PFSK-1 (cell line): ENCODE data around the gene EP400.

Experiments
- FOXP2 ChIP-seq: optimal IDR thresholded peaks from 2 replicates; pipeline ENCODE3; 2011; ENCODE audit warnings: borderline replicate concordance, control low read depth, inconsistent platforms; ENCODE audit not compliant: insufficient read depth; ENCODE audit errors: extremely low read length, extremely low read depth
- POLR2AphosphoS5 ChIP-seq: IDR thresholded peaks from 2 replicates; pipeline ENCODE4 v1.6.1; 2012; ENCODE audit warnings: low read depth, mild to moderate bottlenecking, control low read depth, low read length, moderate library complexity
- SIN3A ChIP-seq: IDR thresholded peaks from 2 replicates; pipeline ENCODE4 v1.6.1; 2012; ENCODE audit warnings: mild to moderate bottlenecking, low read length, moderate library complexity, borderline replicate concordance; ENCODE audit not compliant: insufficient read depth
- TAF1 ChIP-seq: IDR thresholded peaks from 2 replicates; pipeline ENCODE4 v1.6.1; 2012; ENCODE audit warnings: low read length, control low read depth, borderline replicate concordance; ENCODE audit not compliant: insufficient read depth
- TF ChIP-seq, protein P1 (sequence below), 2 experiments: IDR thresholded peaks; 2 replicates each; pipeline versions ENCODE4 v1.6.1 to v1.8.0; 2011 to 2012; ENCODE audit warnings: low read depth in 2 of 2, low read length in 2 of 2, control low read depth in 1 of 2, inconsistent platforms in 1 of 2, mild to moderate bottlenecking in 1 of 2, moderate library complexity in 1 of 2; ENCODE audit not compliant: insufficient read depth in 1 of 2

EP400 gene

GRCh38 chr12:132076711-132077110 lies 127.0 kb downstream of the EP400 start:
- TF ChIP-seq TAF1, result no peak
- TF ChIP-seq, protein P1, sequence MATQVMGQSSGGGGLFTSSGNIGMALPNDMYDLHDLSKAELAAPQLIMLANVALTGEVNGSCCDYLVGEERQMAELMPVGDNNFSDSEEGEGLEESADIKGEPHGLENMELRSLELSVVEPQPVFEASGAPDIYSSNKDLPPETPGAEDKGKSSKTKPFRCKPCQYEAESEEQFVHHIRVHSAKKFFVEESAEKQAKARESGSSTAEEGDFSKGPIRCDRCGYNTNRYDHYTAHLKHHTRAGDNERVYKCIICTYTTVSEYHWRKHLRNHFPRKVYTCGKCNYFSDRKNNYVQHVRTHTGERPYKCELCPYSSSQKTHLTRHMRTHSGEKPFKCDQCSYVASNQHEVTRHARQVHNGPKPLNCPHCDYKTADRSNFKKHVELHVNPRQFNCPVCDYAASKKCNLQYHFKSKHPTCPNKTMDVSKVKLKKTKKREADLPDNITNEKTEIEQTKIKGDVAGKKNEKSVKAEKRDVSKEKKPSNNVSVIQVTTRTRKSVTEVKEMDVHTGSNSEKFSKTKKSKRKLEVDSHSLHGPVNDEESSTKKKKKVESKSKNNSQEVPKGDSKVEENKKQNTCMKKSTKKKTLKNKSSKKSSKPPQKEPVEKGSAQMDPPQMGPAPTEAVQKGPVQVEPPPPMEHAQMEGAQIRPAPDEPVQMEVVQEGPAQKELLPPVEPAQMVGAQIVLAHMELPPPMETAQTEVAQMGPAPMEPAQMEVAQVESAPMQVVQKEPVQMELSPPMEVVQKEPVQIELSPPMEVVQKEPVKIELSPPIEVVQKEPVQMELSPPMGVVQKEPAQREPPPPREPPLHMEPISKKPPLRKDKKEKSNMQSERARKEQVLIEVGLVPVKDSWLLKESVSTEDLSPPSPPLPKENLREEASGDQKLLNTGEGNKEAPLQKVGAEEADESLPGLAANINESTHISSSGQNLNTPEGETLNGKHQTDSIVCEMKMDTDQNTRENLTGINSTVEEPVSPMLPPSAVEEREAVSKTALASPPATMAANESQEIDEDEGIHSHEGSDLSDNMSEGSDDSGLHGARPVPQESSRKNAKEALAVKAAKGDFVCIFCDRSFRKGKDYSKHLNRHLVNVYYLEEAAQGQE (IDR thresholded peaks at IDR 0.05; ENCODE audit: insufficient read depth in 1 of 2, low read depth in 2 of 2, low read length in 2 of 2), result no peak
- TF ChIP-seq FOXP2, result no peak
- no peak for TF ChIP-seq SIN3A
- TF ChIP-seq POLR2AphosphoS5, result no peak

DNA sequence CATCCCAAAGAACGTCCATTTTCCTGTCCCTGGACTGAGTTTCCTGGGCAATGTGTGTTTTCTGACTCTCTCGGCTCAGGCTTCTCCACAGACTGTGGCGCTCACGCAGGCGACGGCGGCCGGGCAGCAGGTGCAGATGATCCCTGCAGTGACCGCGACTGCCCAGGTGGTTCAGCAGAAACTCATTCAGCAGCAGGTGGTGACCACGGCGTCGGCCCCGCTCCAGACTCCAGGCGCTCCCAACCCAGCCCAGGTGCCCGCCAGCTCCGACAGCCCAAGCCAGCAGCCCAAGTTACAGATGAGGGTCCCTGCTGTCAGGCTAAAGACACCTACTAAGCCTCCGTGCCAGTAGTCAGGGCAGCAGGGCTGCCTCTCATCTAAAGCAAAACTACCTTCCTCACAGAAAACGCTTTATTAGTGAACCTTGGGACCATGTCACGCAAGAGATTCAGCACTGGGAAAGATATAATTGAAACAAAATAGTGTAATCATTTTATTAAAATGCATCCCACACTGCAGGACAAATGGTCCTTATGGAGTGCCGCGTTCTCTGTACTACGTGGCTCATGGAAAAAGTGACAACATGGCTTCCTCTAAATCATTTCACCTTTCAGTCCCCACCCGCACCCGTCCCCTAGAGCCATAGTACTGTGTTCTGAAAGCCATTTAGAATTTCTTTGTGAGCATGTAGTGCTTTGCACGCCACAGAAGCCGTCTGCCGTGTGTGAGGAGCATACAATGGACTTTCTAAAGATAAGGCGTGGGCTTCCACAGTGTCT lies 127.8 kb downstream of the EP400 start:
- TF ChIP-seq POLR2AphosphoS5 (no peak), FOXP2 (no peak), SIN3A (no peak)

- no peak for TF ChIP-seq FOXP2
- TF ChIP-seq POLR2AphosphoS5, result no peak
Measured at GRCh38 chr12:132078190-132078589, 128.4 kb downstream of the EP400 start.

- no peak for TF ChIP-seq FOXP2
- TF ChIP-seq, protein P1 (IDR thresholded peaks at IDR 0.05; ENCODE audit: insufficient read depth in 1 of 2, low read depth in 2 of 2, low read length in 2 of 2), result no peak
- no peak for TF ChIP-seq POLR2AphosphoS5
- no peak for TF ChIP-seq TAF1
- TF ChIP-seq SIN3A, result no peak
Measured at GRCh38 chr12:132079200-132079599, 129.5 kb downstream of the EP400 start.

- TF ChIP-seq SIN3A, result no peak
- TF ChIP-seq POLR2AphosphoS5, result no peak
- TF ChIP-seq, protein P1 (IDR thresholded peaks at IDR 0.05; ENCODE audit: insufficient read depth in 1 of 2, low read depth in 2 of 2, low read length in 2 of 2), result no peak
- no peak for TF ChIP-seq FOXP2
- no peak for TF ChIP-seq TAF1
Measured at GRCh38 chr12:132079695-132080094, 130.0 kb downstream of the EP400 start.

DNA sequence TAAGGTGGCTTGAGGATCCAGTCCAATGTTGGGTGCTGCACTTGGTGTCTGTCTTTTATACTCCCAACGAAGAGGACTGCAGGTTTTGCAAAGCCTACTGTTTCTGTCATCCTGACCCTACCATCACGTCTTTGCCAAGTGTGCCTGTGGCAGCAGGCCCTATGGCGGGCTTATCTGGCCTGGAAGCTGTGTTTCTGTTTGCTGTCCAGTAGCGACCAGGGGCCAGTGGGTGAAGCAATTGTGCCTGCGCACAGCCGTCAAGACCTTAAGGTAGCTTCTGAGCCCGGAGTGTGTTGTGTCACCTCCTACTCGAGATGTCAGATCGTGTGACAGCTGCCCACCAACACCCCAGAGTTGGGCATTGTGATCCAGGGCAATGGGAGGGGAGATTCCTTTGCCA lies 131.7 kb downstream of the EP400 start:
- TF ChIP-seq TAF1 (no peak), FOXP2 (no peak), SIN3A (no peak)
- TF ChIP-seq, protein P1 (IDR thresholded peaks at IDR 0.05; ENCODE audit: insufficient read depth in 1 of 2, low read depth in 2 of 2, low read length in 2 of 2), result no peak
